Measurements from ENCODE around the gene VAV2. TPM values are rescaled to one million over a fixed set of nuclear protein-coding genes. Genes with fewer than 3 reads are reported as not detected.

VAV2 gene
- total and polyA plus RNA-seq, 9 of the 15 experiments (the other 6 are each of a cell fraction or from before 2014, with no cell fraction given): 0.01 to 2.7 (median 1.0) TPM; not detected in 1

DNA sequence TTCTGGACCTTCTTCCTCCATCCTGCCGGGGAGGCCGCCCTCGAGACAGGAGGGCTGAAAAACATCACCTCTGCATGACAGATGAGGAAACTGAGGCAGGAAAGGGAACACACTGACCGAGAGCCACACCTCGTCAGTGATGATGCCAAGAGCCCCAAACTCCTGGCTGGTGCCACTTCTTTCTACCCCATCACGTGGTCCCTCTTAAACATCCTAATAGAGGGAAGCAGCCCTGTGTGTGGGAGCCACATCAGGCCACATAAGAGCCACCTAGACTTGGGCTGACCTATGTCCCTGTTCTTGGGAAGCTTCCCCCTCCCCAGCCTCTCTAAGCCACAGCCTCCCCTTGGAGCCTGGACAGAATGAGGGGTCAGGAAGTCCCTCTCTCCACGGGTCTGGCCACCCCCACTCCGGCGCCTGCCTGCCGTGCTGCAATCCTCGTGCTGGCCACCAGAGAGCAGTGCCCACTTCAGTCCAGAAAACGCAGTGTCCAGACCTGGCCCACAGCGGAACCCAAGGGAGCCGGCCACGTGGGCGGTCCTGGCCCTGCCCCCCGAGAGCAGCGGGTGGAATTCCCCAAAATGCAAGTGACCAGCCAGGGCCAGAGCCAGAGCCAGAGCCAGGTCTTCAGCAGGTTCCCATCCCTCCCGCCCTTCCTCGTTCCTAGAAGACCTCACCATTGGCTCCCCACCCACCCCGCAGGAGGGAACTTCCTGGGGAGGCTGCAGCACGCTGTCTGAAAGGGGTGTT, 199.2 kb downstream of the VAV2 start:
- intact Hi-C loops (cut with micrococcal nuclease): loop anchor here (1.0 kb wide), 2 partner anchors 201 to 306 kb away; no protein-coding TSS in a partner anchor
- no peak overlapping the region for H3K27ac ChIP-seq (ENCODE audit: extremely low read depth, low read depth, low read length)
- DNase-seq (ENCODE audit: extremely low read depth in 1 of 4, low spot score in 3 of 4) (peak; percentile 71 to 87 (median 84)), FAIRE-seq (peak; percentile 83), ATAC-seq (peak; percentile 96)
- no TSS peak for BruUV-seq (replicated peaks)
- H3K36me3 ChIP-seq (ENCODE audit: control insufficient read depth, insufficient read depth, low read length): no peaks in the 10 kb centered on the region
- no peaks in the 10 kb centered on the region for H3K9me3 ChIP-seq (replicated peaks; ENCODE audit: control insufficient read depth, insufficient read depth, low read depth, low read length)
- ChIA-PET CTCF (ENCODE audit: low intra/inter-chr PET ratio) (interaction anchor here (1.3 to 2.9 kb wide), 3 partner anchors 11 to 306 kb away, joined by 6 to 44 read pairs (median 13); partner anchors contain the start of gene VAV2), POLR2A (no interaction called here)
- 9% methylated on average over 19 of the region's 22 CpGs for WGBS (ENCODE audit: insufficient coverage, low coverage, missing lambda C conversion rate)
- H2AFZ ChIP-seq (ENCODE audit: low read depth, low read length): no peak overlapping the region
- peaks cover 9% of the 10 kb centered on the region; the same call in 1 of the 2 replicates for H4K20me1 ChIP-seq (replicated peaks; ENCODE audit: control insufficient read depth, insufficient read depth, low read length)
- no peak overlapping the region for H3K4me3 ChIP-seq
- in situ Hi-C loops (cut with MboI): loop anchor here (5.0 kb wide), 1 partner anchor 304 kb away; no protein-coding TSS in a partner anchor
- no peak overlapping the region for H3K4me2 ChIP-seq (ENCODE audit: insufficient read depth, low read length)
- peaks cover 0 to 17% of the 10 kb centered on the region in 2 experiments; a peak in 2 of 5 replicates for H3K4me1 ChIP-seq (replicated peaks in 1 of 2; ENCODE audit: control insufficient read depth in 2 of 2, insufficient read depth in 2 of 2, low read length in 2 of 2)
- no peaks in the 10 kb centered on the region for H3K9me1 ChIP-seq (ENCODE audit: control insufficient read depth, insufficient read depth, low read length)
- H3K79me2 ChIP-seq (ENCODE audit: control insufficient read depth, insufficient read depth, low read length): no peaks in the 10 kb centered on the region
- H3K9ac ChIP-seq (ENCODE audit: insufficient read depth in 1 of 2, low read depth in 2 of 2, low read length in 2 of 2): no peak overlapping the region
- peaks cover 2 to 49% of the 10 kb centered on the region in 2 experiments; a peak in 4 of 5 replicates for H3K27me3 ChIP-seq (ENCODE audit: control insufficient read depth in 2 of 2, insufficient read depth in 2 of 2, low read length in 2 of 2)
- TF ChIP-seq ZBTB1 (CRISPR knock-in tag; IDR thresholded peaks at IDR 0.05; ENCODE audit: borderline replicate concordance, low read depth): no peak
- TF ChIP-seq ATF1 (CRISPR knock-in tag; IDR thresholded peaks at IDR 0.05): no peak
- no peak for TF ChIP-seq ATF1 (tag; IDR thresholded peaks at IDR 0.05)
- no peak for TF ChIP-seq EZH2 (IDR thresholded peaks at IDR 0.05; ENCODE audit: borderline replicate concordance, low read depth, low read length)
- no peak for TF ChIP-seq HDAC1 (IDR thresholded peaks at IDR 0.05)
- no peak for TF ChIP-seq NR2C1 (IDR thresholded peaks at IDR 0.05)
- no peak for TF ChIP-seq NR2C1 (tag; IDR thresholded peaks at IDR 0.05)
- no peak for TF ChIP-seq E2F3 (CRISPR knock-in tag; IDR thresholded peaks at IDR 0.05)
- TF ChIP-seq PHTF2 (CRISPR knock-in tag; IDR thresholded peaks at IDR 0.05): no peak
- TF ChIP-seq FOSL1 (tag; conservative IDR thresholded peaks at IDR 0.05): no peak
- no peak for TF ChIP-seq U2AF1 (optimal IDR thresholded peaks at IDR 0.05; ENCODE audit: low read depth, low read length)
- TF ChIP-seq STAG1 (CRISPR knock-in tag; IDR thresholded peaks at IDR 0.05; ENCODE audit: borderline replicate concordance): peak; percentile 94
- no peak for TF ChIP-seq TEAD2 (tag; IDR thresholded peaks at IDR 0.05)
- no peak for TF ChIP-seq ZNF696 (CRISPR knock-in tag; conservative IDR thresholded peaks at IDR 0.05)
- TF ChIP-seq FOXA3 (CRISPR knock-in tag; conservative IDR thresholded peaks at IDR 0.05 in 1 of 2, IDR thresholded peaks at IDR 0.05 in 1 of 2): 0 out of 4 replicates have a peak, but pooled peaks of 1 of the 2 experiments have one; percentile 29
- no peak for TF ChIP-seq PTRF (tag; IDR thresholded peaks at IDR 0.05)
- TF ChIP-seq PRDM10 (IDR thresholded peaks at IDR 0.05; ENCODE audit: partially characterized antibody): no peak
- TF ChIP-seq NR2C2 (CRISPR knock-in tag; IDR thresholded peaks at IDR 0.05): no peak
- TF ChIP-seq NR2C2 (tag; IDR thresholded peaks at IDR 0.05): no peak
- TF ChIP-seq PHF20 (IDR thresholded peaks at IDR 0.05; ENCODE audit: partially characterized antibody): no peak
- TF ChIP-seq ZNF175 (CRISPR knock-in tag; IDR thresholded peaks at IDR 0.05; ENCODE audit: low read depth): no peak

All from K562 (cell line).